Measurements from ENCODE around the gene SPTLC3.
A peak's percentile ranks its signal among the peaks of the same experiment; 100 is the strongest.

SPTLC3 gene

DNA sequence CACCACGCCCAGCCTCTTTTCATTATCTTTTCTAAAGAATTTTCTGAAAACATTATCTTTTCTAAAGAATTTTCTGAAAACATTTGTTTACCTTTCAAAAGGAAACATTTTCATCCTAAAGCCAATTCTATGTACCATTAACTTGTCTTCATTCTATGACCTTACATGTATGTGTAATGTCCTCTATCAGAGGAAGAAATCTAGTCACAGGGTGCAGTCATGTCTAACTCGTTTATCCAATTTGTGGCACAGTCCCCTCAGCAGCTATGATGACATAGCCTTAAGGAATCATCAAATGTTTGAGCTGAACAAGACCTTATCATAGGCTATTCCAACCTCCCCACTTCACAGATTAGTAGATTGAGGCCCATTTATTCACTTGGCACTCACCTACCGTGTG lies 21.5 kb upstream of the SPTLC3 start:
- DNase-seq = no peak

DNA sequence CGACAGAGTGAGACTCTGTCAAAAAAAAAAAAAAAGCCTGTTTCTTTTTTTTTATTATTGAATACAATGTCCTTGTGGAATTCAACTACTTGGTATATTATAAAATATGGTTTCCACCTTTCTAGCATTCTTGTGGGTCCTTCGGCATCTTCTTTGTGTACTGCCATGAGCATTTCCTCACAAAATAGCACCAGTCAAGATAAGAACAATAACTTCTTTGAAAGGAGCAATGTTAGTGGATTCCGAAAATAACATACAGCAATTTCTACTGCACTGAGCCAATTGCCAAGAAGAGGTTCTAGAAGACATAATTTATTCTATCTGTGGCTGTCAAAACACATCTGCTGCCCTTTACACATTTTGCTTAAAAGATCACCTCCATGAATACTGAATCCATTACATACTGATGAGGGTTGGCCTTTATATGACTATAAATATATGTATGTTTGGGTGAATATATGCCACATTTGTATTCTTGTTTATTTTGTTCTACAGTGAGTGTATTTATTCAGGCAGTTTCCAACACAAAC lies 19.1 kb upstream of the SPTLC3 start:
- no peak for DNase-seq

DNA sequence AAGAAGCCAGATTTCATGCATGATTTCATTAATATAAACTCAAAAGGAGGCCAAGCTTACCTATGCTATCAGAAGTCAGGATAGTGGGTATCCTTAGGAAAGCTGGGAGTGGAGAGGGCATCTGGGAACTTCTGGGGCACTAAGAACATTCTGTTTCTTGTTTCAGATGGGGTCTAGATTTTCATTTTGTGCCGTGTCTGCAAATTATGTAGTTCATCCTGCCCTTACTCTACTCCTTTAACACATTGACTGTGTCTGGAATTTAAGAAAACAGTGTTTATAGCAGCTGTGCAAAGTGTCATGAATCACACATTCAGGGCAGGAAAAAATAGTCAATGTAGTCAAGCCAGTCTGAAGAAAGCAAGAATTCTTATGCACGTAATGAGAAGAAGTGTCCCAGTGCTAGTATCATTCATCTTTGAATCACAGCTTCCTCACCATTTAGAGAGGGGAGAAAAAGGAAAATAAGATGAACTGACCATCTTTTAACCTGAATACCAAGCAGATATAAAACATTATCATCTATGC lies 11.6 kb upstream of the SPTLC3 start:
- no peak for DNase-seq

DNA sequence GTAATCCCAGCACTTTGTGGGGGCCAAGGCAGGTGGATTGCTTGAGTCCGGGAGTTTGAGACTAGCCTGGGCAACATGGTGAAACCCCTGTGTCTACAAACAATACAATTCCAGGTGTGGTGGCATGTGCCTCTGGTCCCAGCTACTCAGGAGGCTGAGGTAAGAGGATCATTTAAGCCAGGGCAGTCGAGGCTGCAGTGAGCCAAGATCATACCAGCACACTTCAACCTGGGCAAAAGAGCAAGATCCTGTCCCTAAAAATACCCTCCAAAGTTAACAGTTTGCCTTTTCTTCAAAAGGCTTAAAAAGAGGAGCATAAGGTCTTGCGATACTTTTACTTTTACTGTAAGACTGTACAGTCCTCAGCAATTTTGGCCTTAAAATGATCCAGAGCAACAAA lies 10.7 kb upstream of the SPTLC3 start:
- no peak for DNase-seq

DNA sequence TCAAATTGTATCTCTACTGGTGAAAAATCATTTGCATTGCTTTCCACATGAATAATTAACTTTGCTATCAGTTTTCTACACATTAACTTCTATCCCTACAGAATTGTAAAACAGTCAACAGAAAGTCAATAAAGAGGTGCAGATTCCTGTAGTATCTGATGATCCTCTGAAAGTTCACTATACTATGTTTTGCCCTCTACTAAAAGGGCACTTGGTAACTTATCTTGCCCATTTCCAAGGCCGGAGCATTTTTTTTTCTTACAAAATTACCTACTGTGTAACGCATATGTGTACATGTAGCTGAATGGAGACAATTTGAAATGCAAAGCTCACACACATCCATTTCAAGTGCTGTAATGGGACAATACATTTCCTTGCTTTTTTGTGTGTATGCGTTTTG lies 9.6 kb upstream of the SPTLC3 start:
- no peak for DNase-seq

DNA sequence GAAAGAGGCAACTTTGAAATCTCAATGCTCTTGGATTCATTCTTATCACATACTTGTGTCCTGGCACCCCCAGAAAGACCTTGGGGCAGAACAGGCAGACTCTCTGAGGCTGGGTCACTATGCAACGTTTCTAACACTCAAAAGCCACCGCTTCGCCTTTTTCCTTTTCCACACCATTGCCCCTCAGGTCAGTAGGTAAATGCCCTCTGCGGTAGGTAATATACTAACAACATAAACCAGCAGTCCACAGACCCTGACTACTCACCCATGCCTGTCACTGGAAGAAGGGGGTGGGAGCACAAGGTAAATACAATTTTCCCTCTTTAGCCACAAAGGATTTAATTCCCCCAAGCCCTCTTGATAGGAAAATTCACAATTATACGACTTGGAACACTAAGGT lies 6.5 kb upstream of the SPTLC3 start:
- DNase-seq = no peak

DNA sequence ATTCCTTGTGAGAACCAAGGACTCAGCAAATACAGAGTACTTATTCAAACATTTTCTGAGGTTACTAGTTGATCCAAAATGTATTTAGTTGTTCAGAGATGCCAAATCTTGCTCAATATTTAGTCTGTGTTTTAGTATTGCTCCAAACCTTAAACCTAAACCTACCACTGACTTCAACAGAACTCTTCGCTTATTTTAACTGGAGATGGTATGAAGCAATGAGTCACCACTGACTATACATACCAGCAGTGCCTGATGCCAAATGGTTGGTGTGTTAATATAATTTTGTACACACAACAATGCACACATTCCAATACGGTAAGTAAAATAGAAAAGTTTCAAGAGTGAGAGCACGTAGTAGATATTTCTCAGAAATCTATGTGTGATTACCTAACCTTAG lies 1.9 kb upstream of the SPTLC3 start:
- no peak for DNase-seq

DNA sequence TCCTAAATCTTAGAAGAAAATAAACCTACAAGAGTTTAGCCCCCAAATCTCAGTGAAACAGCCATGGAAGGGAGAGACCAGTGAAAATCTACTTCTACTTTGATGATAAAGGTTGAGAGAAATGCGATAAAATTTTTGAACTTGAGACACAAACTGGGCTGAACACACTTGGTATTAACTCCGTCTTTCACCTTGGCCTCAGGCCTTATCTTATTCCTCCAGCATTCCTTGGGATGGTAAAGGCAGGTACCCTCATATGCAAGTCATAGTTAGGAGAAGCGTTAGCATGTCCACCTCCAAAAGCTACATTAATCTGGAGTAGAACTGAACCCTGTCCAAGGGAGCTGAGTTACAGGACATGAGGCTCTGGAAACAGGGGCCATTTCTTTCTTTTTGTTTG lies 1.2 kb upstream of the SPTLC3 start:
- no peak for DNase-seq

DNA sequence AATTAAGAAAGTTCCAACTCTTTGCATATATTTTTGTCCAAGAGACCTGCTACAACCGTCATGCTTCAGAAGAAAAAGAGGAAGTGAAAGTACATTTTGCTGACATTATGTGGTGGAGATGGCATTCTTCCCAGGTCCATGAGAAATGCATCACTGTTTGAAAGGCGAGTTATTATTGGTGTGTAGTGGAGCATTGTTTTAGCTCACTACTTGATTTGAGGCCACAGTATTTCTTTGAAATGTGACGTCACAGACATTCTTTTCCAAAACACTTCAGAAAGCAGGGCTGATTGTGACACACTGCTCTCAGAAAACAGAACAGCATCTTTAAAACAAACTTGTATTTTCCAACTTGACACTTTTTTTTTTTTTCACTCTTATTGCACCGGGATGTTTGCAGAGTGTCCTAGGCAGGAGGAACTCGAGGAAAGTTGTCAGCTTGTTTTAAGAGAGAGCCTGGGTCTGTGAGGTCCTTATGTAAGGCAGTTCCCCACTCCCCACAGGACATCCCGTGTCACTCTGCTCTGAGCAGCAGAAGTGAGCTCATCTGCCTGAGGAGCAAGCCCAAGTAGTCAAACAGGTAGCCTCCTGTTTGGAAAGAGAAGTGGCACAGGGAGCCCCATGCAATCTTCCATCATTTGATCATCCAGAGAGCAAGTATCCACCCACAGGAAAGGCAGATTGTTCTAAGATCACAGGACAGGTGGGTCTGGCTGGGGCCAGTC lies 1.1 kb downstream of the SPTLC3 start:
- peak; percentile 88 for DNase-seq

DNA sequence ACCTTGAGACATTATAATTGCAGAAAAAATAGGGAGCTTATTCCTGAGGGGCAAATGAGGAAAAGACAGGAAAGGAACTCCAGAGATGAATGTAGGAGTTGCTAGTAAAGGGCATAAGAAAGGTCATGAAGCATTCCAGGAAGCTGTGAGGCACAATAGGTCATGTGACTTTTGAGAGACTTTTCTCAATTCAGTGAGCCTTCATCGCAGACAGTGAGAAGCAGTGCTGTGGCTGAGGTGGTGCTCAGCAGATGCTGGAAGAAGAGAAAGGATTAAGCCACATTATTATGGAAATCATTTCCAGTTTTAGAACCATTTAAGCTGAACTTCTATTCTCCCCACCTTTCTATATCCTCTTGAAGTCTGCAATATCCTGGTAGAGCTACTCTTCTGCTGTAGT lies 4.1 kb downstream of the SPTLC3 start:
- no peak for DNase-seq

DNA sequence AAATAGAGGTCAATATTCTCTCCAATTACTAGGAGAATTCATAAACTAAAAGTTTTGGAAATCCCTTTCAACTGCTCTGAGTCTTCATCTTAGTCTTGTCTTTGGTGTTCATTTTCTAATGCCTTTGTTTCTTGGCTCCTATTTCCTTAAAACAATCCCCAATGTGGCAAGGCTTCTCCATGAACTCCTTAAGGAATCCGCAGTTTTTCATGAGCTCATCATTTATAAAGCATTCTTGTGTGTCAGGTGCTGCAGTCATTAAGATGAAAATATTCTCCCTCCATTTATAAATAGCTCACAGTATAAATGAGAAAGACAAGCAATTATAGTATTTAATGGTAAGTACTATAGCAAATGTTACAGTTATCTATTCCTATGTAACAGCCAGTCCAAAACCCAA lies 4.6 kb downstream of the SPTLC3 start:
- no peak for DNase-seq

DNA sequence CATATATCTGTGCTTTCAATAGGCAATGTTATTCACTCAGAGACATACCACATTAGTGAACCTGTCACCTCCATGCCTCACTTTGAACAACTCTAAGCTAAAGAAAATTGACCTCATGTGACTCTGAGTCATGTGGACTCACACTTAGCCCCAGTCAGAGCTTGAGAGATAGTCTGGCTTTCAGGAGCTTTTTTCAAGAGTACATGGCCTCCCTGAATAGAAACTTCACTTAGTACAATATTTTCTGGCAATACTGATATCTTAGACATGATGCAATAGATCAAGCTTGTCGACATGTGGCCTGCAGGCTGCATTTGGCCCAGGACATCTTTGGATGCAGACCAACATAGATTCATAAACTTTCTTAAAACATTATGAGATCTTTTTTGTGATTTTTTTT lies 8.5 kb downstream of the SPTLC3 start:
- DNase-seq = peak; percentile 28

DNA sequence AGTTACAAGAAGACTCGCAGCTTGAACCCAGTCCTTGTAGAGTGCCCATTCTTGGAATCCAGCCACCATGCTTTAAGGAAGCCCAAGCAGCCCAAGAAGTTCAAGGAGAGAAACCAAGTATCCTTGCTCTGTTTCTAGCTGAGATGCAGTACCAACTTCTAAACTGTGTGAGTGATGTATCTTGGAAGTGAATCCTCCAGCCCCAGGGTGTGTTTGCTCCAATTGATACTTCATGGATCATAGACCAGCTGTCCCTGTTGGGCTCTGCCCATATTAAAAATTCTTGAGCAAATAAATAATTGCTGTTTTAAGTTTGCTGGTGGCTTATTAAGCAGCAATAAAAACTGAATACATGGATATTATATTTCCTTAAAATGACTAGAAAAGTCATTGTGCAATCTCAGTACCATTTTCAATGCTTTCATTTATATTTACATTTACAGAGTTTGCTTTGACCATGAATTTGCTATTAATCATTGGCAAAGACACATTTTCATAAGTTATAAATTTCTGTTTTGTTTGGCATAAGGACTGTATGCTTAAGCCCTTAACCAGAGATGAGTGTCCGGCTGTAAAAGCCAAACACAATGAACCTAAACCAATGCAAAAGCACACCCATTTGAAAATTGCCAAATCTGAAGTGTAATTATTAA lies 9.2 kb downstream of the SPTLC3 start:
- DNase-seq = no peak

DNA sequence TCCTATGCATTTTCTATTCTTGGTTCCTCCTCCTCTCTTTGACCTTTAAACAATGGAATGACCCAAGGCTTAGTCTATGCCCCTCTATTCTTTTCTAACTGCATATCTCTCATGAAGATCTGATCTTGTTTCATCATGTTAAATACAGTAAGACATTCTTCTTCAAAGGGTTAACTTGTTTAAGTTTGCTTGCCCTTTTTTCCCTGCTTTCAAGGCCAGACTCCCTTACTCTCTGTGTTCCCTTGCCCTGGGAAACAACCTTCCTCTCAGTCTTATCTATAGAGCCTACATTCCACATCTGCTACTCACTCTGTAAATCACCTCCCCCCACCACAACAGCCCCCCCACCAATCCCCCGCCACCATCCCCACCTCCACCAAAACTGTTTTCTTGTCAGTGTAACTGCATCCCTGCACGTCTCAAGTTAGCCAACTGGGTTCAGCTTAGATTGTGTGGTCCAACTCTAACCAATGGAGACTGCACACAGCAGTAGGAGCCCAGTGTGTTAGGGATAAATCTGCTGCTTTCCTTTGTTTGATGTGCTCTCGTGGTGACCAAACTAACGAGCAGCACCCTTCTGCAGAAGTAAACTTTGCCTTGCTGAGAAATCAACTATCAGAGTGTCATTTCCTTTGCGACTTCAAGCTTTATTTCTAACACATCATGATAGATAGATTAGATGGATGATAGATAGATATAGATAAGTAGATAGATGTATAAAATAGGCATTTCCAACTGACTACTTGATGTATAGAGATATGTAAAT lies 12.6 kb downstream of the SPTLC3 start:
- DNase-seq = no peak

DNA sequence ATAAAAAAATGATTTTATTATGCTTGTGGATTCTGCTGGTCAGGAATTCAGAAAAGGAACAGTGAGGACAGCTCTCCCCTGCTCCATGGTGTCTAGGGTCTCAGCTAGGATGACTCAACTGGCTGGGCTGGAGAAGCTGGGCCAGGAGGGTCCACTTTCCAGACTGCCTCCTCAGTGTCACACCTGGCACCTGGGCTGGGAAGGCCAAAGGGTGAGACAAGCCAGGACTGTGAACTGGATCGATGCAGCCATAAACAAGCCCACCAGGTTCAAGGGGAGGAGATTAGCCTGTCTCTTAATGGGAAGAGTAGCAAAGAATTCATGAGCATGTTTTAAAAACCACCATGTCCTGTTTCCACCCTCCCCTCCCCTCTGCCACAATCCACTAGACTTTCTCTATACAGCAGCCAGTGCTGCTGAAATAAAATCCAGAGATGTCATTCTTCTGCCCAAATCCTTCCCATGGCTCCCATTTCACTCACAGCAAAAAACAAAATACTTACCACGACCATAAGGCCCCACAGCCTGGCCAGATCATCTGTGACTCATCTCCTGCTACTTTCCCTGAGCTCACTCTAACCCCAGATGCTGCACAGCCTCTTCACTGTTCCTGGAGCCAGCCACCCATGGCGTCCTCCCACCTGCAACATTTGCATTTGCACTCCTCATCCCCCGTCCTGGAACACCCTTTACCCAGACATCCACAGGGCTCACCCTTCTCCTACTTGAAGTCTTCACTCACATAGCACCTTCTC lies 13.8 kb downstream of the SPTLC3 start:
- DNase-seq = no peak

DNA sequence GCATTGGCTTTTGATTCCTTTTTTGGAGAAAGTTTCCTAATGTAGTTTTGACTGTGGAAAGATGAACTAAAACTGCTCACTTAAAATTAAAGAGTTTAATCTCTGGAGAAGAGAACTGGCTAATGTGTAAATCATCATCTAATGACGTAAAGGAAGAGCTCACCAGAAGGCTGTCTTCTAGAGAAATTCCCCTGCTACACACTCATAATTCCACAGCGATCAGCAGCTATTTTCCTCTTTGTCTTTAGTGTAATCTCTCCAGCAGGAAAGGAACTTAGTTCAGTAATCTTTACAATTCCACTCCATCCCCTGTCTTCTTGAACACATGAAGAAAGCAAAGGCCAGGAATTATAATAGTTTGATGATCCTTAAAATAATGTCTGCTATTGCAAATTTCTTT lies 15.8 kb downstream of the SPTLC3 start:
- no peak for DNase-seq

DNA sequence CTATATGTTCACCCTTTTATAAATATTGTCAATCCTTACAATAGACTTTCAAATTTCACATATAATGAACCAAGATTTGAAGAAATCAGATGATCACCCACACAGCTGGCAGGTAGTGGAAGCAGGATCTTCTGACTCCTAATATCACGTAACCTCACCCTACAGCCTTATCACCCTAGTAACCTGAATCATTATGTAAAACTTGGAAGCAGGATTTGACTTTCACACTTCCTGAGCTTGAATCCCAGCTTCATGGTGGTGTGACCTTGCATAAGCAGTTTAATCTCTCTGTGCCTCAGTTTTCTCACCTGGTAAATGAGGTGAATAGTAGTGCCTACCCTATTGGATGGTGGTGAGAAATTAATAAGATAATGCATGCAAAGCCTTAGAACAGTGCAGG lies 16.4 kb downstream of the SPTLC3 start:
- no peak for DNase-seq

DNA sequence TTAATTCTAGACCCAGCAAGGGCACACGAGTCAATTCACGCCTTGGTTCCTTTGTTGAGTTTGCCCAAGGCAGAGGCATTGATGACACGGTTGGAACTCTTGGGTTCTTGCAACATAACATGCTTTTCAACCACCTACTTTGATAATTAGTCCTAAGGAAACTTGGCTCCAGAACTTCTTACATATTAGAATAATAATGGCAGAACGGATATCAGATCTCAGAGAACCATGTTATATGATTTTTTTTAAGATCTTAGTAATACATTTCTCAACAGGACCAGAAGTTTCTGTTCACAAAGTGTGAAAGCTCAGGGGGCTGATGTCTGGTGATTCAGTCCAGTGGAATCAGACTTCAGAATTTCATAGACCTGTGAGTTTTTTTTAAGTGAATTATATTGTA lies 19.2 kb downstream of the SPTLC3 start:
- DNase-seq = no peak

DNA sequence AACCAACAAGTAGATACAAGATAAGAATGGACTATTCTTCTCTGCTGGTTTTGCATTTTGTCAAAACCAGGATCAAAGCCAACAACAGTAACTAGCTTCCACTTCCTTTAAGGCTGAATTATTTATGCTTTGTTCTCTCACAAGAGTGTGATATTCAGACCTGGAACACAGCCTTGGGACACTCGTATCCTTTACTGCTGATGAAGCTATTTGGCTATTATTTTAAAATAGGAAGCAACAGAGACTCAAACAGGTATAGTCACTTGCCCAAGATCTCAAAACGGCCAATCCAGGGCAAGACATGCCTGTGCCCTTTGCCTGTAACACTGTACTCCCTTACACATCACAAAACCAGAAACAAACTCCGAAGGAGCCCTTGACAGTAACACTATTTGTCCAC lies 19.9 kb downstream of the SPTLC3 start:
- no peak for DNase-seq

DNA sequence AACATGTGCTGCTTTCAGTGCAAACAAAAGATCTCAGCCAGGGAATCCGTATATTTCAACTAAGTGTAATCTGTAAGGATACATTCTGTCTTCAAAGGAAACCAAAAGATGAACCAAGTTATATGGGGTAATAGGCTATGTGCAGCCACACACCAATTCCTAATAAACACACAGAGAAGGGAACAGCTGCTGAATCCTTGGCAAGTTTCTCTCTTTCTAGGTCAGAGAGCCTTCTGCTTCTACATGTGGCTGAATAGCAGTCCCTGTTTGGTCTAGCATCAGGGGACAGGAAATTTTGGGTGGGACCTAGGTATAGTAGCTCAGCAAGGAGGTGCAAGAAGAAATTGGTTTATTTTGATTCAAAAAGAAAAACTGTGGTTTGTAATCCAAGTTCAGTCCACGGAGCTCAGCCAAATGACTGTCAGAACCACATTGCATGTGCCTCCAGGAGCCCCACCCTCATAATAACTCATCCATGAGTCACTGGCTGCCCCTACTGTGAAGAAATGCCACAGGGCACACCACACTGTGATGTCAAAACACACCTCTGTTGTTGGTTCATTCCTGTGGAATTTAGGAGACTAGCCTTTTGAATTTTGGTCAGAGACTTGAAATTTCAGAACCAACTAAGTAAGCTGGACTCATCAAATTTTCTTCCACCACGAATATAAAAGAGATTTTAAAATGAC lies 21.1 kb downstream of the SPTLC3 start:
- no peak for DNase-seq

DNA sequence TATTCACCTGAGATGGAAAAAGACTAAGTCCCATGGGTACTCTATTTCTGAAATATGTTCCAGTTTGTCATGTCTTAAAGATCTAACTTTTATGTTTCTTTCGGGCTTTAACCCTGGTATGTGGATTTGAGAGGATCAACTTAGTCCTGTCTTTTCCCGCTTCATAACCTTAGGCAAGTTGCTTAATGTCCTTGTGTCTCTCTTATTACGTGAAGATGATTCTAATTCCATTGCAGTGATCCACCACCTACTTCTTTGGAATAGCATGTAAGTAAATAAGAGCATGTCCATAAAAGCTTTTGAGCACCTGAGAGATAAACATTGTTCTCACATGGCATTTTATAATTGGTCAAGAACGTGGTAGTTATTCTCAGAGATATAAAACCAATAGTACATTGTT lies 23.0 kb downstream of the SPTLC3 start:
- DNase-seq = no peak

DNA sequence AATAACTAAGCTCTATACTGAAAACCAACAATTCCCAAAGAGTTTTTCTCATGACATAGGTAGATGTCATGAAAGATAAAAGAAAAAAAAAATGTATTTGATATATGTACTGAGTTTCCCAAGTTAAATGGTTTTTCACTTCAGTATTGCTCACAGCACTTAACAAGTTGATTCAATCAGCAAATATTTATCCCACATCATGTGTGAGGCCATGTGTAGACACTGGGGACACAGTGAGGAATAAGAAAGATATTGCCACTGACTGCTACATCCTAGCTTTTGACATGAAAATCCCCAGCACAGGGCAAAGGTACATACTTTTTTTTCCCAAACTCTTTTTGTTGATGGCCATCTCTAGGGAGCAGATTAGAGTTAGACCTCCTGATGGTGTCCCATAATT lies 25.3 kb downstream of the SPTLC3 start:
- no peak for DNase-seq

All from OCI-M1 (cell line).